Natural killer cell (primary cell): ENCODE results near the gene LRRC42. TPM values are rescaled to one million over a fixed set of nuclear protein-coding genes. Genes with fewer than 3 reads are reported as not detected.

Experiments
- ATAC-seq, 3 donors: fragments of 150-1000 bp in 2 of 3; fragments of 200-7000 bp in 1 of 3; cut with Tn5 transposase; 1 replicate in 1 of 3; 2 replicates in 2 of 3; pipeline ENCODE4 v1.10.0; 2021; ENCODE audit warnings: mild to moderate bottlenecking in 2 of 3, moderate library complexity in 2 of 3
- DNase-seq, 2 donors: peaks; one replicate each; pipeline versions ENCODE4 v3.0.0 to v3.0.0-alpha.2; 2013 to 2021; ENCODE audit warnings: mixed read lengths in 1 of 2
- H3K27ac ChIP-seq: one replicate; pipeline ENCODE4 v1.5.1; 2013; ENCODE audit warnings: mild to moderate bottlenecking, low read length
- H3K27me3 ChIP-seq: one replicate; pipeline ENCODE4 v1.6.1; 2013; ENCODE audit warnings: low read length; ENCODE audit not compliant: control insufficient read depth, insufficient read depth
- H3K36me3 ChIP-seq: one replicate; pipeline ENCODE4 v1.6.1; 2013; ENCODE audit warnings: low read length; ENCODE audit not compliant: control insufficient read depth, insufficient read depth
- H3K4me1 ChIP-seq: one replicate; pipeline ENCODE4 v1.6.1; 2013; ENCODE audit warnings: low read length; ENCODE audit not compliant: control insufficient read depth, insufficient read depth
- H3K4me3 ChIP-seq: one replicate; pipeline ENCODE4 v1.5.1; 2013; ENCODE audit warnings: low read length
- H3K9me3 ChIP-seq: one replicate; pipeline ENCODE4 v1.6.1; 2013; ENCODE audit warnings: low read length; ENCODE audit not compliant: control insufficient read depth, insufficient read depth
- H3K27ac Mint-ChIP-seq, 2 donors: one replicate each; pipeline ENCODE4 v1.8.0; 2022; ENCODE audit warnings: mild to moderate bottlenecking in 2 of 2, mixed read lengths in 2 of 2, moderate library complexity in 1 of 2
- H3K27me3 Mint-ChIP-seq, 2 donors: one replicate each; pipeline ENCODE4 v1.8.0; 2022; ENCODE audit warnings: low read depth in 2 of 2, mixed read lengths in 2 of 2
- H3K36me3 Mint-ChIP-seq: one replicate; pipeline ENCODE4 v1.8.0; 2022; ENCODE audit warnings: mixed read lengths
- H3K4me1 Mint-ChIP-seq, 2 donors: one replicate each; pipeline ENCODE4 v1.8.0; 2022; ENCODE audit warnings: mixed read lengths in 2 of 2
- H3K4me3 Mint-ChIP-seq: one replicate; pipeline ENCODE4 v1.8.0; 2022; ENCODE audit warnings: mild to moderate bottlenecking, moderate library complexity, mixed read lengths
- H3K9me3 Mint-ChIP-seq, 2 donors: one replicate each; pipeline ENCODE4 v1.8.0; 2022; ENCODE audit warnings: mixed read lengths in 2 of 2
- CTCF ChIP-seq: fragments of 200-600 bp; IDR thresholded peaks from one replicate; pipeline ENCODE4 v1.8.0; 2022; ENCODE audit warnings: antibody characterized with exemption
- WGBS: methylation state at CpG from one replicate; pipeline ENCODE4 v1.1.7; 2013; ENCODE audit warnings: missing lambda C conversion rate; ENCODE audit not compliant: insufficient coverage; 5-methylcytosine and 5-hydroxymethylcytosine counted together
- intact Hi-C: fragments of 100-400 bp; cut with micrococcal nuclease; formaldehyde crosslinking; loops from one replicate; pipeline ENCODE4 v1.14.2; 2022
- total RNA-seq, 4 donors: library from RNA; stranded (reverse); fragments of 120-200 nt in 1 of 4; gene quantifications; one replicate each; pipeline versions ENCODE4 v1.2.3 to v1.2.4, GENCODE V29; 2013 to 2022

LRRC42 gene
- total RNA-seq, 3 donors from 2014 or later (not counting 1 experiment from before 2014, with no cell fraction given), result 8.9 to 11.1 (median 10.0) TPM

- H3K36me3 ChIP-seq, result peaks cover 13% of the 10 kb centered on the region
- no peak overlapping the region for H3K4me3 Mint-ChIP-seq
- H3K27me3 Mint-ChIP-seq, result no peaks in the 10 kb centered on the region
- intact Hi-C loops, result no loop called here
- TF ChIP-seq CTCF, result no peak
- H3K36me3 Mint-ChIP-seq, result no peaks in the 10 kb centered on the region
- H3K27me3 ChIP-seq, result no peaks in the 10 kb centered on the region
- ATAC-seq, result no peak
- DNase-seq, result no peak
- no peaks in the 10 kb centered on the region for H3K9me3 Mint-ChIP-seq
- 98% methylated on average over 3 of the region's 3 CpGs for WGBS
- H3K9me3 ChIP-seq, result no peaks in the 10 kb centered on the region
- H3K4me3 ChIP-seq, result no peak overlapping the region
- no peaks in the 10 kb centered on the region for H3K4me1 Mint-ChIP-seq
- H3K27ac Mint-ChIP-seq, result no peak overlapping the region
- H3K27ac ChIP-seq, result no peak overlapping the region
- no peaks in the 10 kb centered on the region for H3K4me1 ChIP-seq
Measured at GRCh38 chr1:53909946-53910345, 36.2 kb upstream of the LRRC42 start.

GRCh38 chr1:53911442-53911841 is 34.7 kb upstream of the LRRC42 start:
- no peaks in the 10 kb centered on the region for H3K9me3 ChIP-seq
- H3K4me3 ChIP-seq, result no peak overlapping the region
- Mint-ChIP-seq H3K4me3 (no peak overlapping the region), H3K27ac (no peak overlapping the region), H3K27me3 (no peaks in the 10 kb centered on the region), H3K4me1 (peaks cover 0 to 8% of the 10 kb centered on the region in 2 donors), H3K36me3 (no peaks in the 10 kb centered on the region), H3K9me3 (no peaks in the 10 kb centered on the region)
- ATAC-seq (no peak), DNase-seq (no peak)
- intact Hi-C loops, result no loop called here
- H3K27me3 ChIP-seq, result no peaks in the 10 kb centered on the region
- TF ChIP-seq CTCF, result no peak
- H3K4me1 ChIP-seq, result no peaks in the 10 kb centered on the region
- no peak overlapping the region for H3K27ac ChIP-seq
- over 99% methylated on average over 4 of the region's 4 CpGs for WGBS
- H3K36me3 ChIP-seq, result peaks cover 16% of the 10 kb centered on the region

GRCh38 chr1:53913352-53914033 is 32.7 kb upstream of the LRRC42 start:
- Histone ChIP-seq H3K9me3 (no peaks in the 10 kb centered on the region), H3K36me3 (peaks cover 19% of the 10 kb centered on the region), H3K27ac (no peak overlapping the region), H3K27me3 (no peaks in the 10 kb centered on the region), H3K4me3 (no peak overlapping the region), H3K4me1 (no peaks in the 10 kb centered on the region)
- no peaks in the 10 kb centered on the region for H3K9me3 Mint-ChIP-seq
- H3K27me3 Mint-ChIP-seq, result no peaks in the 10 kb centered on the region
- 92% methylated on average over 5 of the region's 5 CpGs for WGBS
- H3K4me1 Mint-ChIP-seq, result peaks cover 0 to 8% of the 10 kb centered on the region in 2 donors
- ATAC-seq, result no peak
- no peak overlapping the region for H3K4me3 Mint-ChIP-seq
- TF ChIP-seq CTCF, result no peak
- intact Hi-C loops, result no loop called here
- DNase-seq, result peak in 1 of 2 donors; percentile 21
- no peak overlapping the region for H3K27ac Mint-ChIP-seq
- no peaks in the 10 kb centered on the region for H3K36me3 Mint-ChIP-seq

GRCh38 chr1:53918343-53918742 is 27.8 kb upstream of the LRRC42 start:
- no peak for TF ChIP-seq CTCF
- Mint-ChIP-seq H3K36me3 (no peaks in the 10 kb centered on the region), H3K27ac (no peak overlapping the region), H3K9me3 (no peaks in the 10 kb centered on the region), H3K4me3 (no peak overlapping the region), H3K27me3 (no peaks in the 10 kb centered on the region), H3K4me1 (peaks cover 0 to 17% of the 10 kb centered on the region in 2 donors)
- H3K27me3 ChIP-seq, result no peaks in the 10 kb centered on the region
- DNase-seq (no peak), ATAC-seq (no peak)
- no peaks in the 10 kb centered on the region for H3K4me1 ChIP-seq
- H3K27ac ChIP-seq, result no peak overlapping the region
- H3K36me3 ChIP-seq, result peaks cover 29% of the 10 kb centered on the region
- no peaks in the 10 kb centered on the region for H3K9me3 ChIP-seq
- no peak overlapping the region for H3K4me3 ChIP-seq
- WGBS, result 96% methylated on average over 5 of the region's 5 CpGs
- intact Hi-C loops, result no loop called here
